Parathyroid adenoma (tissue), 2 donors: Measurements from ENCODE around the gene MKX.

Experiments used
- H2AFZ ChIP-seq: fragments of 300-600 bp; sonication (generic); one replicate; pipeline ENCODE4 v1.7.0; 2017; ENCODE audit warnings: antibody characterized with exemption, mild to moderate bottlenecking
- H3K27ac ChIP-seq: fragments of 300-600 bp; sonication (generic); one replicate; pipeline ENCODE4 v1.7.0; 2017
- H3K27me3 ChIP-seq: fragments of 300-600 bp; sonication (generic); one replicate; pipeline ENCODE4 v1.7.0; 2017; ENCODE audit warnings: low read length; ENCODE audit not compliant: control insufficient read depth, insufficient read depth
- H3K36me3 ChIP-seq: fragments of 300-600 bp; sonication (generic); one replicate; pipeline ENCODE4 v1.7.0; 2017; ENCODE audit warnings: low read length; ENCODE audit not compliant: control insufficient read depth, insufficient read depth
- H3K4me1 ChIP-seq: fragments of 300-600 bp; sonication (generic); one replicate; pipeline ENCODE4 v1.7.0; 2017; ENCODE audit warnings: control low read depth
- H3K4me2 ChIP-seq: fragments of 300-600 bp; sonication (generic); one replicate; pipeline ENCODE4 v1.7.0; 2017; ENCODE audit warnings: low read length
- H3K4me3 ChIP-seq: fragments of 300-600 bp; sonication (generic); one replicate; pipeline ENCODE4 v1.7.0; 2017; ENCODE audit warnings: low read depth, low read length
- H3K79me2 ChIP-seq: fragments of 300-600 bp; sonication (generic); one replicate; pipeline ENCODE4 v1.7.0; 2017; ENCODE audit warnings: control low read depth
- H3K9ac ChIP-seq: fragments of 300-600 bp; sonication (generic); one replicate; pipeline ENCODE4 v1.7.0; 2017; ENCODE audit warnings: mild to moderate bottlenecking
- H3K9me3 ChIP-seq: fragments of 300-600 bp; sonication (generic); one replicate; pipeline ENCODE4 v1.7.0; 2017; ENCODE audit warnings: low read length; ENCODE audit not compliant: control insufficient read depth
- TF ChIP-seq, protein P1 (sequence below): fragments of 300-600 bp; sonication (generic); IDR thresholded peaks from one replicate; pipeline ENCODE4 v1.7.0; 2017; ENCODE audit warnings: antibody characterized with exemption, mild to moderate bottlenecking
- donor health status: primary hyperparathyroidism.

The MKX gene

DNA sequence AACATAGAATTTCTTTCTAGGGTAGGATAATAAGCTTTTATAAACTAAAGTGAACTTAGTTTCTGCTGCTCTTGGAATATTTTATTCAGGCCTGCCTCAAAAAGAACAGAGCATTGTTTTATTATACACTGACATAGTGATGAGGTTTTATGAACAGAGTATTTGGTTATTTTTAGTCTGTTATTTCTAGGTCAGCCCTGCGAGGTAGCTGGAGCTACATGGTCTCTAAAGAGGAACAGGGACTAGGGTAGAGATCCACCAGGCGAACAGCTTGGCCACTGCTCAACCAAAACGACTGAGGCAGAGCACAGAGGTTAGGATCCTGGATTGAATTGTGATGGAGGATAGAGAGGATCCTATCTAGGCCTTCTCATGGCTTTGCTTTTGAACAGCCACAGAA is 53.0 kb downstream of the MKX start:
- Histone ChIP-seq H2AFZ (no peak overlapping the region), H3K79me2 (no peaks in the 10 kb centered on the region), H3K9ac (no peak overlapping the region), H3K4me1 (no peaks in the 10 kb centered on the region), H3K4me3 (no peak overlapping the region), H3K4me2 (no peak overlapping the region), H3K27me3 (no peaks in the 10 kb centered on the region), H3K27ac (no peak overlapping the region), H3K9me3 (no peaks in the 10 kb centered on the region), H3K36me3 (no peaks in the 10 kb centered on the region)
- TF ChIP-seq, protein P1, sequence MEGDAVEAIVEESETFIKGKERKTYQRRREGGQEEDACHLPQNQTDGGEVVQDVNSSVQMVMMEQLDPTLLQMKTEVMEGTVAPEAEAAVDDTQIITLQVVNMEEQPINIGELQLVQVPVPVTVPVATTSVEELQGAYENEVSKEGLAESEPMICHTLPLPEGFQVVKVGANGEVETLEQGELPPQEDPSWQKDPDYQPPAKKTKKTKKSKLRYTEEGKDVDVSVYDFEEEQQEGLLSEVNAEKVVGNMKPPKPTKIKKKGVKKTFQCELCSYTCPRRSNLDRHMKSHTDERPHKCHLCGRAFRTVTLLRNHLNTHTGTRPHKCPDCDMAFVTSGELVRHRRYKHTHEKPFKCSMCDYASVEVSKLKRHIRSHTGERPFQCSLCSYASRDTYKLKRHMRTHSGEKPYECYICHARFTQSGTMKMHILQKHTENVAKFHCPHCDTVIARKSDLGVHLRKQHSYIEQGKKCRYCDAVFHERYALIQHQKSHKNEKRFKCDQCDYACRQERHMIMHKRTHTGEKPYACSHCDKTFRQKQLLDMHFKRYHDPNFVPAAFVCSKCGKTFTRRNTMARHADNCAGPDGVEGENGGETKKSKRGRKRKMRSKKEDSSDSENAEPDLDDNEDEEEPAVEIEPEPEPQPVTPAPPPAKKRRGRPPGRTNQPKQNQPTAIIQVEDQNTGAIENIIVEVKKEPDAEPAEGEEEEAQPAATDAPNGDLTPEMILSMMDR: no peak

DNA sequence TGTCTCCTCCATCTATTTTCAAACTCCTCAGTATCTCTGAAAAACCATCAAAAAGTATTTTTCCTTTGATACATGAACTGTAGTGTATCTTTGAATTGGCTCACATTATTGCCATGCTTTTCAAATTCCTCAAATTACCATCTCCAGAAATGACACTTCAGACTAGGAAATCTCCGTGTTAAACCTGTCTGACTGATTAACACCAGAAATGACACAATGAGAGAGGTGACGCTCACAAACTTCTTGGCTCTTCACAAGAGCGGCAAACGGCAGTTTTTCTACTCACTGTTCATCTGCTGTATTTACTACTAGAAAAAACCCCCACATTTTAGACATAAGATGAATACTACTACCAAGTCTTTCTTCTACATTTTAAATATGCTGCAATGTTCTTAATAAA is 56.6 kb downstream of the MKX start:
- no peaks in the 10 kb centered on the region for H3K36me3 ChIP-seq
- TF ChIP-seq, protein P1: no peak

DNA sequence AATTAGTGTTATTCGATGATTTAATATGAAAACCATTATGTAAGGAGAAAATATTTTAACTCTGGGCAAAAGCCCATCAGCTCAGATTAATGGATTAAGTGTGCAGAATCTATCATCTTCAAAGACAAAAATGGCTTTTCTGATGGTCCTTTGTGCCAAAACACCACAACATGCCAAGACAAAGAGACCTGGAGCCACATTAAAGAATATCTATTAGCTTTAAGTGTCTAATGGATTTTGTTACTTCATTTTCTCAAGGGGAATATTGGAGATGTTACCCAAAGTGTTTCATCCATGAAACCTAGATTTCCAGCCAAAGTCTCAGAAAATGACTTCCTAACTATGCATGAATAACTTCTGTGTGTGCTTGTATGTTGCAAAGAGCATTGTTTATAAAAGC is 57.3 kb downstream of the MKX start:
- Histone ChIP-seq H3K27ac (no peak overlapping the region), H3K4me1 (no peaks in the 10 kb centered on the region), H3K27me3 (no peaks in the 10 kb centered on the region), H3K4me3 (no peak overlapping the region), H3K4me2 (no peak overlapping the region), H3K36me3 (no peaks in the 10 kb centered on the region), H3K9ac (no peak overlapping the region), H3K9me3 (no peaks in the 10 kb centered on the region), H2AFZ (no peak overlapping the region), H3K79me2 (no peaks in the 10 kb centered on the region)
- TF ChIP-seq, protein P1: no peak

More for the DNA sequence above, 56.6 kb downstream of the MKX start:
- Histone ChIP-seq H2AFZ (no peak overlapping the region), H3K27ac (no peak overlapping the region), H3K9me3 (no peaks in the 10 kb centered on the region), H3K4me3 (no peak overlapping the region), H3K9ac (no peak overlapping the region), H3K27me3 (no peaks in the 10 kb centered on the region), H3K79me2 (no peaks in the 10 kb centered on the region), H3K4me1 (no peaks in the 10 kb centered on the region), H3K4me2 (no peak overlapping the region)

DNA sequence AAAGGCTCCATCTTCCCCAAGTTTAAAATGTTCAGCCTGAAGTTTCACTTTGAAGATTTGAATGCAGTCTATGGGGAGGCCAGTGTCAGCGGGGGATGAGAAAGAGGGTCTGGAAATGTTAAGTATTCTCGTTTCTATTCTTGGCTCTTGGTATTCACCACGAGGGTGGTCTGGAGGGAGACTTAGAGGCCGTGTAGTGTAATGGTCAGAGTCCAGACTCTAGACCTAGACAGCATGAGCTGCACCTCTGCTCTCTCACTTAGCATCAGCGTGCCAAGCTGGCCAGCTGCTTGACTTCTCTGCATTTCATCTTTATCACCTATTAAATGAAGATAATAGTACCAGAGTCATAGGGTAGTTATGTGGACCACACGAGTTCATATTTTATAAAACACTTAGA is 57.9 kb downstream of the MKX start:
- Histone ChIP-seq H3K4me3 (no peak overlapping the region), H3K27me3 (no peaks in the 10 kb centered on the region), H3K27ac (no peak overlapping the region), H2AFZ (no peak overlapping the region), H3K79me2 (no peaks in the 10 kb centered on the region), H3K9me3 (no peaks in the 10 kb centered on the region), H3K36me3 (no peaks in the 10 kb centered on the region), H3K9ac (no peak overlapping the region), H3K4me1 (no peaks in the 10 kb centered on the region), H3K4me2 (no peak overlapping the region)
- TF ChIP-seq, protein P1: no peak

DNA sequence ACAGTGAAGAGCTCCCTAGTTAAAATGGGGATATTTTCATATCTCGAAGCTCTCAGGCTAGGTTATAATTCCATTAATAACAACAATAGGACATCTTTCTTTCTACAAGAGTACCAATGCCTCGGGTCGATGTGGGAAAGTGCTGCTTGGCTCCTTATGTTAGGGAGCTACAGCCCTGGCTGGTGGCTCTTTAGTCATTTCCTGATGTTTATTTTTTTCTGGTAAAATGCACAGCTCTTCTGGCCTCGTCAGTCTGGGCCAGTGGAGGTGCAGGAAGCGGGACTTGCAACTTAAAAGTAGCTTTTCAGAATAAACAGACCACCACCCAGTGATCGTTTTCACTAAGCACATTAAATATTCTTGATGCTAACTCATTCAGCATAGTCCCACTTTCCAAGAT is 58.3 kb downstream of the MKX start:
- Histone ChIP-seq H2AFZ (no peak overlapping the region), H3K27ac (no peak overlapping the region), H3K36me3 (no peaks in the 10 kb centered on the region), H3K4me1 (no peaks in the 10 kb centered on the region), H3K79me2 (no peaks in the 10 kb centered on the region), H3K4me2 (no peak overlapping the region), H3K4me3 (no peak overlapping the region), H3K9me3 (no peaks in the 10 kb centered on the region), H3K27me3 (no peaks in the 10 kb centered on the region), H3K9ac (no peak overlapping the region)
- TF ChIP-seq, protein P1: no peak
